Central memory CD8-positive, alpha-beta T cell (primary cell): Measurements from ENCODE around the gene SHISAL2B.
A peak's percentile ranks its signal among the peaks of the same experiment; 100 is the strongest.
"Not testable (repeated sequence)": the region's sequence is repeated elsewhere in the genome, so short reads cannot be mapped to it uniquely, and the experiment has no call there.

Experiments used
- ATAC-seq: fragments of 150-1000 bp; cut with Tn5 transposase; replicated peaks from 2 replicates; pipeline ENCODE4 v1.10.0; 2022; ENCODE audit warnings: mild to moderate bottlenecking, moderate FRiP score, moderate number of reproducible peaks; ENCODE audit not compliant: poor library complexity, severe bottlenecking; ENCODE audit errors: extremely low read depth
- DNase-seq, 2 donors: peaks; one replicate each; pipeline ENCODE4 v3.0.0; 2021; ENCODE audit warnings: low spot score in 2 of 2
- H3K27ac Mint-ChIP-seq: one replicate; pipeline ENCODE4 v1.8.0; 2022; ENCODE audit warnings: low read depth, mild to moderate bottlenecking, moderate library complexity, mixed read lengths
- H3K27me3 Mint-ChIP-seq: one replicate; pipeline ENCODE4 v1.8.0; 2022; ENCODE audit warnings: mixed read lengths
- H3K36me3 Mint-ChIP-seq: one replicate; pipeline ENCODE4 v1.8.0; 2022; ENCODE audit warnings: mild to moderate bottlenecking, moderate library complexity, mixed read lengths; ENCODE audit not compliant: insufficient read depth
- H3K4me1 Mint-ChIP-seq: one replicate; pipeline ENCODE4 v1.8.0; 2022; ENCODE audit warnings: mixed read lengths
- H3K4me3 Mint-ChIP-seq: one replicate; pipeline ENCODE4 v1.8.0; 2022; ENCODE audit warnings: mild to moderate bottlenecking, moderate library complexity, mixed read lengths
- H3K9me3 Mint-ChIP-seq: one replicate; pipeline ENCODE4 v1.8.0; 2022; ENCODE audit warnings: mixed read lengths

The SHISAL2B gene

DNA sequence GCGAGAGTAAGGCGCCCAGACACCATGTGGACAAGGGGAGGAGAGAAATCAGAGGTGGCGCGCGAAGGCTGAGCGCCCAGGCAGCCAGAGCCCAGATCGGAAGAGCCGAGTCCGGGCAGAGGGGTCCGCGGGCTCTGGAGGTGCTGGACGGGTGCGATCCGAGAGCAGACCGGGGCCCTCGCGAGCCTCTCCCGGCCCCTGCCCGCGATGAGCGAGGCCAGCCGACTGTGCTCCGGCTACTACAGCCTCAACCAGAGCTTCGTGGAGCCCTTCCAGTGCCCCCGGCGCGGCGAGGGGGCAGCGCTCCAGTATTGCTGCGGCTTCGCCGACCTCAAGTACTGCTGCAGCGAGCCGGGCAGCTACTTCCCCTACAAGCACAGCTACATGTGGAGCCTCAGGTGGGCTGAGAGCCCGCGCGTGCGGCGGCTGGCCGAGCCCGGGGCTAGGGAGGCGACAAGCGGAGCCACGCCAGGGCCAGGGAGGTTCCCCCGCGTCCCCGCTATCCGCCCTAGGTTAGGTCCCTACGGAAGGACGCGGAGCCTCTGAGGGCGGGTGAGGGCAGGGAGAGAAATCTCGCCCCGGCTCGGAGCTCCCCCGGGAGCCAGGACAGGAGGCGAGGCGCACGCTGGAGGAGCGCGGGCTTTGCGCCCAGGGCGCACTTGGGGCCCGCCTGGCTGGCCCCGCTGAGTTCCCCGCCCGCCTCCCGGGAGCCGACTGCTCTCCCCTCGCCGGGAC lies at the start of gene SHISAL2B:
Gene SHISAL2B, plus strand, starts transcription at position 87 of the 735 bp plus-strand sequence. Its CDS starts 121 bp downstream, at position 208.
- Mint-ChIP-seq H3K36me3 (no peaks in the 10 kb centered on the region), H3K4me3 (peak within 1 kb of the TSS; percentile 54), H3K4me1 (peaks cover 9% of the 10 kb centered on the region), H3K27ac (no peak within 1 kb of the TSS), H3K27me3 (peaks cover 67% of the 10 kb centered on the region), H3K9me3 (no peaks in the 10 kb centered on the region)
- no peak for ATAC-seq
- no peak for DNase-seq

DNA sequence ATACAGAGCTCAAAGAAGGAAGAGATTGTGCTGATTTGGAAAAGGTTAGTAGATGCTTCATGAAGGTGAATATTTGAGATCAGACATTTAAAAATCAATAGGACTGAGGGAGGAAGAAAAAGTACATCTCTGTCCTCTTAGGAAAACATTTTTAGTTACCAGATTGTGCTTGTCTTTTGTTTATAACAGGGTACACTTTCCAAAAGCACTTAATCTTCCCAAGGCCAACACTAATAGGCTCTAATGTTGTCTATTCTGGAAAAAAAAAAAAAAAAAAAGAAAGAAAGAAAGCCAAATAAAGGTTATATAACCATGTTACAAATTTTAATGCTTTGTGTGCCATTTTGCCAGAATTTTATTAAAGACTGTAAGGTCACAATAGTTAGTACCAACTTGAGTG lies 45.5 kb upstream of the SHISAL2B start:
- Mint-ChIP-seq H3K27me3 (peaks cover 2% of the 10 kb centered on the region), H3K36me3 (no peaks in the 10 kb centered on the region), H3K4me1 (no peaks in the 10 kb centered on the region), H3K4me3 (no peak overlapping the region), H3K9me3 (no peaks in the 10 kb centered on the region), H3K27ac (no peak overlapping the region)
- no peak for DNase-seq
- no peak for ATAC-seq

DNA sequence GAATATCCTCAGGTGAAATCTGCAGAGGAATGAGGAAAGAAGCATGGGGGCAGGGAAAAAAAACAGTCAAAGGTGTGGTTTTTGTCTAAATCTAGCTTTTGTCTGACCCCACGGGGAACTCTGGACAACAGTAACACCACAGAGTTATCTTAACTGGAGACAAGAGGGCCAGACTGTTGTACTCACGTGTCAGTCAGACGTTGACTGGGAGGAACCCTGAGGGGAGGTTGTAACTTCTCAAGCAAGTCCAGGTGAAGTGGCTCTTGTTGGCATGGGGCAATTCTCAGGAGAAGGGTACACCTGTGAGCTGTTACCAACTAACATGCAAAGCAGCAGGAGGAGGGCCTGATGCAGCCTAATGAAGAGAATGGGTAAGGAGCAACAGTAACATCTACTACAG lies 44.1 kb upstream of the SHISAL2B start:
- Mint-ChIP-seq H3K36me3 (no peaks in the 10 kb centered on the region), H3K27ac (no peak overlapping the region), H3K9me3 (no peaks in the 10 kb centered on the region), H3K4me3 (no peak overlapping the region), H3K27me3 (no peaks in the 10 kb centered on the region), H3K4me1 (no peaks in the 10 kb centered on the region)
- ATAC-seq (no peak), DNase-seq (no peak)

- ATAC-seq: no peak
- H3K9me3 Mint-ChIP-seq: peaks cover 5% of the 10 kb centered on the region
- no peaks in the 10 kb centered on the region for H3K4me1 Mint-ChIP-seq
- H3K27ac Mint-ChIP-seq: no peak overlapping the region
- H3K36me3 Mint-ChIP-seq: no peaks in the 10 kb centered on the region
- H3K27me3 Mint-ChIP-seq: peaks cover 8% of the 10 kb centered on the region
- no peak for DNase-seq
- no peak overlapping the region for H3K4me3 Mint-ChIP-seq
Observed at GRCh38 chr5:64649512-64649911, 40.8 kb upstream of the SHISAL2B start.

- H3K9me3 Mint-ChIP-seq: peaks cover 5% of the 10 kb centered on the region
- H3K36me3 Mint-ChIP-seq: peaks cover 2% of the 10 kb centered on the region
- DNase-seq: no peak
Observed at GRCh38 chr5:64653766-64654560, 36.3 kb upstream of the SHISAL2B start.

DNA sequence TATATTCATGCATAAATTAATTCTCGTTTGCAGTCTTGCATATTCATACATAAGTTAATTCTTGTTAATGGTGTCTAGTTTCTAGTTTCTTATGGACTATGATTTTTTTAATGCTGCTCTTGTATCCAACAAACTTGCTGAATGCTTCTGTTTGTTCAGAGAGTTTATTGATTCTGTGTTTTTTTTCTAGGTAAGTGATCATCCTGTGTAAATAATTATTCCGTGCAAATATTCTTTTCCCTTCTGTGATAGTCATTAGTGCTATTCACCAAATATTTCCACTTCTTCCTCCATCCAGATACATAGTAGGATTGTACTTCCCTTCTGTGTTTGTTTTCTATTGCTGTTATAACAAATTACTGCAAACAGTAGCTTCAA lies 35.8 kb upstream of the SHISAL2B start:
- DNase-seq: no peak
- no peak for ATAC-seq
- Mint-ChIP-seq H3K4me3 (no peak overlapping the region), H3K4me1 (no peaks in the 10 kb centered on the region), H3K36me3 (peaks cover 2% of the 10 kb centered on the region), H3K9me3 (peaks cover 5% of the 10 kb centered on the region), H3K27ac (no peak overlapping the region), H3K27me3 (peaks cover 8% of the 10 kb centered on the region)

More at GRCh38 chr5:64653766-64654560, 36.3 kb upstream of the SHISAL2B start:
- Mint-ChIP-seq H3K27ac (no peak overlapping the region), H3K27me3 (peaks cover 8% of the 10 kb centered on the region), H3K4me3 (no peak overlapping the region), H3K4me1 (no peaks in the 10 kb centered on the region)
- no peak for ATAC-seq

- DNase-seq: no peak
- Mint-ChIP-seq H3K27me3 (peaks cover 8% of the 10 kb centered on the region), H3K27ac (no peak overlapping the region), H3K4me1 (no peaks in the 10 kb centered on the region), H3K36me3 (peaks cover 2% of the 10 kb centered on the region), H3K9me3 (peaks cover 5% of the 10 kb centered on the region), H3K4me3 (no peak overlapping the region)
- no peak for ATAC-seq
Observed at GRCh38 chr5:64655596-64655995, 34.7 kb upstream of the SHISAL2B start.

GRCh38 chr5:64659289-64659688 lies 31.0 kb upstream of the SHISAL2B start:
- no peak for ATAC-seq
- Mint-ChIP-seq H3K9me3 (no peaks in the 10 kb centered on the region), H3K4me1 (no peaks in the 10 kb centered on the region), H3K27me3 (no peaks in the 10 kb centered on the region), H3K36me3 (peaks cover 2% of the 10 kb centered on the region), H3K27ac (no peak overlapping the region), H3K4me3 (no peak overlapping the region)
- no peak for DNase-seq

- H3K9me3 Mint-ChIP-seq, H3K27me3 Mint-ChIP-seq, H3K36me3 Mint-ChIP-seq, ATAC-seq, DNase-seq, H3K4me3 Mint-ChIP-seq, H3K27ac Mint-ChIP-seq, H3K4me1 Mint-ChIP-seq: not testable (repeated sequence)
Observed at GRCh38 chr5:64663181-64663580, 27.1 kb upstream of the SHISAL2B start.

- Mint-ChIP-seq H3K27me3 (no peaks in the 10 kb centered on the region), H3K4me3 (no peak overlapping the region), H3K4me1 (no peaks in the 10 kb centered on the region), H3K27ac (no peak overlapping the region), H3K36me3 (no peaks in the 10 kb centered on the region), H3K9me3 (no peaks in the 10 kb centered on the region)
- no peak for ATAC-seq
- DNase-seq: no peak
Observed at GRCh38 chr5:64665243-64665642, 25.1 kb upstream of the SHISAL2B start.

GRCh38 chr5:64666078-64666477 lies 24.2 kb upstream of the SHISAL2B start:
- ATAC-seq (no peak), DNase-seq (no peak)
- Mint-ChIP-seq H3K4me3 (no peak overlapping the region), H3K36me3 (no peaks in the 10 kb centered on the region), H3K27me3 (no peaks in the 10 kb centered on the region), H3K9me3 (no peaks in the 10 kb centered on the region), H3K4me1 (no peaks in the 10 kb centered on the region), H3K27ac (no peak overlapping the region)

DNA sequence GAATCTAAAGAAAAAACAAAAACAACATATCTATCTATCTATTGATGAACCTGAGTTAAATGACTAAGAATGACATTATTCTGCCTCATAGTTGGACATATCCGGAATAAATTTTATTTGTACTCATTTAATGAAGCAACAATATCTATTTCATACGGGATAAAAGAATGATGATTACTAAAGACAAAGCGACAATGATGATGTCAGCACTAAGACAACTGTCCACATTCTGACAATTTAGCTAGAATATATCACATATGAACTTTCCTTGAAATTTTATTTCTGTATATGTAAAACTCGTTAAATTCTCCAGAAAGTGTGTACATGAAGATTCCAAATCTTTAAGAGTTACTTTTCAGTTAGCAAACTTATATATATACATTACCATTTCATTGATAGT lies 23.2 kb upstream of the SHISAL2B start:
- H3K27me3 Mint-ChIP-seq: no peaks in the 10 kb centered on the region
- H3K27ac Mint-ChIP-seq: no peak overlapping the region
- DNase-seq (no peak), ATAC-seq (no peak)
- H3K4me3 Mint-ChIP-seq: no peak overlapping the region
- H3K4me1 Mint-ChIP-seq: no peaks in the 10 kb centered on the region
- no peaks in the 10 kb centered on the region for H3K9me3 Mint-ChIP-seq
- no peaks in the 10 kb centered on the region for H3K36me3 Mint-ChIP-seq

- no peak for DNase-seq
- no peaks in the 10 kb centered on the region for H3K27me3 Mint-ChIP-seq
- ATAC-seq: no peak
- no peaks in the 10 kb centered on the region for H3K9me3 Mint-ChIP-seq
- H3K36me3 Mint-ChIP-seq: no peaks in the 10 kb centered on the region
- H3K4me1 Mint-ChIP-seq: no peaks in the 10 kb centered on the region
- H3K27ac Mint-ChIP-seq: no peak overlapping the region
- no peak overlapping the region for H3K4me3 Mint-ChIP-seq
Observed at GRCh38 chr5:64670277-64670676, 20.0 kb upstream of the SHISAL2B start.
